HTERT RPE-1 (cell line): ENCODE measurements around the gene QKI.
"Not testable (repeated sequence)": the region's sequence is repeated elsewhere in the genome, so short reads cannot be mapped to it uniquely, and the experiment has no call there.

Experiments
- in situ Hi-C: fragments of 300-500 bp; cut with MboI; formaldehyde crosslinking; loops from 4 replicates; pipeline ENCODE4 v1.14.3; 2020; ENCODE audit warnings: low sequenced_read_pairs

QKI gene

GRCh38 chr6:163414117-163414945 lies at the start of gene QKI:
QKI (plus strand) TSS chr6:163414718; CDS start chr6:163415194, 476 bp downstream.
- in situ Hi-C loops: no loop called here

- in situ Hi-C loops: no loop called here
Measured at GRCh38 chr6:163366288-163366687, 48.2 kb upstream of the QKI start.

- in situ Hi-C loops: no loop called here
Measured at GRCh38 chr6:163367497-163368183, 46.9 kb upstream of the QKI start.

GRCh38 chr6:163369141-163369540 lies 45.4 kb upstream of the QKI start:
- in situ Hi-C loops: no loop called here

GRCh38 chr6:163369628-163370365 lies 44.7 kb upstream of the QKI start:
- in situ Hi-C loops: no loop called here

- in situ Hi-C loops: no loop called here
Measured at GRCh38 chr6:163370464-163371117, 43.9 kb upstream of the QKI start.

- in situ Hi-C loops: no loop called here
Measured at GRCh38 chr6:163371129-163371528, 43.4 kb upstream of the QKI start.

- in situ Hi-C loops: no loop called here
Measured at GRCh38 chr6:163373240-163373639, 41.3 kb upstream of the QKI start.

GRCh38 chr6:163375361-163375760 lies 39.2 kb upstream of the QKI start:
- in situ Hi-C loops: no loop called here

- in situ Hi-C loops: no loop called here
Measured at GRCh38 chr6:163376187-163376586, 38.3 kb upstream of the QKI start.

GRCh38 chr6:163377561-163377960 lies 37.0 kb upstream of the QKI start:
- in situ Hi-C loops: no loop called here

GRCh38 chr6:163380216-163380615 lies 34.3 kb upstream of the QKI start:
- in situ Hi-C loops: no loop called here

- in situ Hi-C loops: no loop called here
Measured at GRCh38 chr6:163381118-163381756, 33.3 kb upstream of the QKI start.

GRCh38 chr6:163383396-163383795 lies 31.1 kb upstream of the QKI start:
- in situ Hi-C loops: not testable (repeated sequence)

GRCh38 chr6:163383912-163384311 lies 30.6 kb upstream of the QKI start:
- in situ Hi-C loops: no loop called here

- in situ Hi-C loops: no loop called here
Measured at GRCh38 chr6:163384510-163384909, 30.0 kb upstream of the QKI start.

GRCh38 chr6:163385503-163385902 lies 29.0 kb upstream of the QKI start:
- in situ Hi-C loops: not testable (repeated sequence)

GRCh38 chr6:163386329-163386908 lies 28.1 kb upstream of the QKI start:
- in situ Hi-C loops: no loop called here

- in situ Hi-C loops: no loop called here
Measured at GRCh38 chr6:163387317-163387716, 27.2 kb upstream of the QKI start.

- in situ Hi-C loops: no loop called here
Measured at GRCh38 chr6:163389354-163389753, 25.2 kb upstream of the QKI start.
